Mesothelial cell of epicardium (in vitro differentiated cells): Measurements from ENCODE around the gene CHST15. TPM values are rescaled to one million over a fixed set of nuclear protein-coding genes. Genes with fewer than 3 reads are reported as not detected.

ENCODE experiments used
- DNase-seq, 2 experiments: peaks; one replicate each; pipeline ENCODE4 v3.0.0; 2021; ENCODE audit warnings: low spot score in 2 of 2; ENCODE audit not compliant: unreplicated experiment in 2 of 2
- H3K27ac Mint-ChIP-seq: 2 replicates; pipeline ENCODE4 v1.8.0; 2021; ENCODE audit warnings: mixed read lengths
- H3K27me3 Mint-ChIP-seq: 2 replicates; pipeline ENCODE4 v1.8.0; 2021; ENCODE audit warnings: low read depth, mixed read lengths
- H3K36me3 Mint-ChIP-seq: 2 replicates; pipeline ENCODE4 v1.8.0; 2021; ENCODE audit warnings: mixed read lengths
- H3K4me1 Mint-ChIP-seq: 2 replicates; pipeline ENCODE4 v1.8.0; 2021; ENCODE audit warnings: mixed read lengths
- H3K4me3 Mint-ChIP-seq: 2 replicates; pipeline ENCODE4 v1.8.0; 2021; ENCODE audit warnings: mild to moderate bottlenecking, moderate library complexity, mixed read lengths
- H3K9me3 Mint-ChIP-seq: 2 replicates; pipeline ENCODE4 v1.8.0; 2021; ENCODE audit warnings: mixed read lengths
- CTCF ChIP-seq: fragments of 200-600 bp; sonication (generic); IDR thresholded peaks from one replicate; pipeline ENCODE4 v1.5.0; 2021; ENCODE audit warnings: antibody characterized with exemption; ENCODE audit not compliant: unreplicated experiment
- total RNA-seq: library from RNA; stranded (reverse); gene quantifications from 3 replicates; pipeline ENCODE4 v1.2.1, GENCODE V29; 2021

CHST15 gene
- total RNA-seq, 1 donor from 2014 or later = 39.4 TPM

- peaks cover 28% of the 10 kb centered on the region for H3K36me3 Mint-ChIP-seq
- H3K27ac Mint-ChIP-seq = no peak overlapping the region
- TF ChIP-seq CTCF = no peak
- H3K4me3 Mint-ChIP-seq = no peak overlapping the region
- peaks cover 14% of the 10 kb centered on the region for H3K4me1 Mint-ChIP-seq
- no peak for DNase-seq
- H3K9me3 Mint-ChIP-seq = peaks cover 10% of the 10 kb centered on the region
- peaks cover 3% of the 10 kb centered on the region for H3K27me3 Mint-ChIP-seq
Observed at GRCh38 chr10:124017729-124018128, 75.7 kb downstream of the CHST15 start.

- H3K4me1 Mint-ChIP-seq = peaks cover 7% of the 10 kb centered on the region
- peaks cover 3% of the 10 kb centered on the region for H3K27me3 Mint-ChIP-seq
- H3K4me3 Mint-ChIP-seq = no peak overlapping the region
- peaks cover 35% of the 10 kb centered on the region for H3K36me3 Mint-ChIP-seq
- H3K9me3 Mint-ChIP-seq = peaks cover 10% of the 10 kb centered on the region
- DNase-seq = no peak
- H3K27ac Mint-ChIP-seq = no peak overlapping the region
- TF ChIP-seq CTCF = no peak
Observed at GRCh38 chr10:124016804-124017375, 76.5 kb downstream of the CHST15 start.

GRCh38 chr10:124015991-124016390 lies 77.4 kb downstream of the CHST15 start:
- DNase-seq = no peak
- Mint-ChIP-seq H3K27me3 (no peaks in the 10 kb centered on the region), H3K27ac (no peak overlapping the region), H3K9me3 (peaks cover 10% of the 10 kb centered on the region), H3K36me3 (peaks cover 41% of the 10 kb centered on the region), H3K4me1 (no peaks in the 10 kb centered on the region), H3K4me3 (no peak overlapping the region)
- no peak for TF ChIP-seq CTCF

- no peak overlapping the region for H3K4me3 Mint-ChIP-seq
- H3K27me3 Mint-ChIP-seq = no peaks in the 10 kb centered on the region
- H3K9me3 Mint-ChIP-seq = peaks cover 10% of the 10 kb centered on the region
- no peaks in the 10 kb centered on the region for H3K4me1 Mint-ChIP-seq
- TF ChIP-seq CTCF = no peak
- H3K27ac Mint-ChIP-seq = no peak overlapping the region
- H3K36me3 Mint-ChIP-seq = peaks cover 41% of the 10 kb centered on the region
- no peak for DNase-seq
Observed at GRCh38 chr10:124014416-124015154, 78.8 kb downstream of the CHST15 start.

GRCh38 chr10:124013916-124014315 lies 79.5 kb downstream of the CHST15 start:
- H3K36me3 Mint-ChIP-seq = peaks cover 47% of the 10 kb centered on the region
- H3K4me1 Mint-ChIP-seq = no peaks in the 10 kb centered on the region
- no peaks in the 10 kb centered on the region for H3K27me3 Mint-ChIP-seq
- no peak overlapping the region for H3K4me3 Mint-ChIP-seq
- H3K27ac Mint-ChIP-seq = no peak overlapping the region
- peaks cover 10% of the 10 kb centered on the region for H3K9me3 Mint-ChIP-seq
- DNase-seq = no peak
- no peak for TF ChIP-seq CTCF
